Measurements from ENCODE around the gene PKIB.
"Not testable (repeated sequence)": the region's sequence is repeated elsewhere in the genome, so short reads cannot be mapped to it uniquely, and the experiment has no call there.

The PKIB gene

DNA sequence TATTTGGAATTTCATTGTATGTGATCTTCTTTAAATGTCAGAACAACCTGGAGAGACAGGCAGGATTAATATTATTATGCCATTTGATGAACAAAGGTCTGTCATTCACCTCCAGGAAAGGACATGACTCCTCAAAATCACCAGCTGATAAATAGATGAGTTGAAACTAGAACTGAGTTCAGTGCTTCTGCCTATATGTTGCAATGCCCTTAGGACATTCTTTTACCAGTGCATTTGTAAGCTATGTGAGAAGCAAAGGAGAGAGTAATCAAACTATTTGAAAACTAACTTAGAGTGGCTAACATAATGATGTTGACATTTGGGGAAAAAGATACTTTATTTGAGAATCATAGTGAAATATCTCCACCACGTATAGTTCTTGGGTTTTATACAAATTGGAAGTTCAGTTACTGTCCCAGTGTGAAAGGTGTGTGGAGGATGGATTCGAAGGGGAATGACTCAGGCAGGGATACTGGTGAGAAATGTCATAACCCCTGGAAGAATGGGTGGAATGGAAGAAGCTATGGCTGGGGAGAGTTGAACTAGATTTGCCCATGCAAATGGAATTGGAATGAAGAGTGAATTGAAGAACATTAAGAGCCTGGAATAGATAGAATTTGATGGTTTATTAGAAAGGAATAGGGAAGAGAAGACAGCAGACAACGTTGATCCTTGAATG, 21.5 kb downstream of the PKIB start:
- peaks cover 16% of the 10 kb centered on the region for H3K36me3 Mint-ChIP-seq (ENCODE audit: low read depth)
- H3K27ac Mint-ChIP-seq, result peak overlapping the region; percentile 23
- no peaks in the 10 kb centered on the region for H3K27me3 Mint-ChIP-seq (ENCODE audit: low read depth, poor library complexity)
- no peaks in the 10 kb centered on the region for H3K4me1 Mint-ChIP-seq
- H3K9me3 Mint-ChIP-seq, result no peaks in the 10 kb centered on the region
- TF ChIP-seq, protein P1, sequence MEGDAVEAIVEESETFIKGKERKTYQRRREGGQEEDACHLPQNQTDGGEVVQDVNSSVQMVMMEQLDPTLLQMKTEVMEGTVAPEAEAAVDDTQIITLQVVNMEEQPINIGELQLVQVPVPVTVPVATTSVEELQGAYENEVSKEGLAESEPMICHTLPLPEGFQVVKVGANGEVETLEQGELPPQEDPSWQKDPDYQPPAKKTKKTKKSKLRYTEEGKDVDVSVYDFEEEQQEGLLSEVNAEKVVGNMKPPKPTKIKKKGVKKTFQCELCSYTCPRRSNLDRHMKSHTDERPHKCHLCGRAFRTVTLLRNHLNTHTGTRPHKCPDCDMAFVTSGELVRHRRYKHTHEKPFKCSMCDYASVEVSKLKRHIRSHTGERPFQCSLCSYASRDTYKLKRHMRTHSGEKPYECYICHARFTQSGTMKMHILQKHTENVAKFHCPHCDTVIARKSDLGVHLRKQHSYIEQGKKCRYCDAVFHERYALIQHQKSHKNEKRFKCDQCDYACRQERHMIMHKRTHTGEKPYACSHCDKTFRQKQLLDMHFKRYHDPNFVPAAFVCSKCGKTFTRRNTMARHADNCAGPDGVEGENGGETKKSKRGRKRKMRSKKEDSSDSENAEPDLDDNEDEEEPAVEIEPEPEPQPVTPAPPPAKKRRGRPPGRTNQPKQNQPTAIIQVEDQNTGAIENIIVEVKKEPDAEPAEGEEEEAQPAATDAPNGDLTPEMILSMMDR (IDR thresholded peaks at IDR 0.05), result no peak
- no peak overlapping the region for H3K4me3 Mint-ChIP-seq
- no peak for DNase-seq

DNA sequence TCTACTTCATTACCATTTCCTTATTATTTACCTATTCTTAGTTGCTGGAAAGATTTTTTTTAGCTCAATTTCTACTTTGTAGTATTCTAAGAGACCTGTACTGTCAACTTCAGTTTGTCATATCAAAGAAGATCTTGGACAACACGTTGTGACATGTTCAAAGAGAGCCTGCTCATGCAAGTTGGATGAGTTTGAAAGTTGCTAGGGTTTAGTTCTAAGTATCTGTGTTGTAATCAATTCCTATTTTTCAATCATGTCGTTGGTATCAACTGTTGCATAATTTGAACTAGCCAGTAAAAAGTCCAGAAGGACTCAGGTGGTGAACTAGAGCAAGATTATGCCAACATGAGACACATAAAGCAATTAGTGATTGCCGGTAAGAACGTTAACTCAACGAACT, 30.2 kb downstream of the PKIB start:
- Mint-ChIP-seq H3K4me3 (no peak overlapping the region), H3K27ac (no peak overlapping the region), H3K4me1 (no peaks in the 10 kb centered on the region), H3K9me3 (no peaks in the 10 kb centered on the region), H3K36me3 (ENCODE audit: low read depth) (peaks cover 5% of the 10 kb centered on the region), H3K27me3 (ENCODE audit: low read depth, poor library complexity) (peaks cover 1% of the 10 kb centered on the region)
- no peak for DNase-seq
- TF ChIP-seq, protein P1 (IDR thresholded peaks at IDR 0.05), result no peak

DNA sequence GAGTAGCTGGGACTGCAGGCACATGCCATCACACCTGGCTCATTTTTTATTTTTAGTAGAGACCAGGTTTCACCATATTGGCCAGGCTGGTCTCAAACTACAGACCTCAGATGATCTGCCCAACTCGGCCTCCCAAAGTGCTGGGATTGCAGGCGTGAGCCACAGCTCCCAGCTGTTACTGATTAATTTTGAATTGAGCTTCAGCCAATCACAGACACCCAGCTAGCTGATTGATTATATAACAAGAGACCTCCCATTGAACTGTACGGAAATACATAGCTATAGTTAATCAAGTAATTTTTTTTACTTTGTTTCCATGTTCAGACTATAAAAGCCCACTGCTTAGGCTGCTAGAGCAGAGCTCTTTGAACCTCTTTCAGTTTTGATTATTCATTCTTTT, 31.6 kb downstream of the PKIB start:
- no peak for DNase-seq
- Mint-ChIP-seq H3K27me3 (ENCODE audit: low read depth, poor library complexity) (peaks cover 4% of the 10 kb centered on the region), H3K9me3 (no peaks in the 10 kb centered on the region), H3K4me1 (no peaks in the 10 kb centered on the region), H3K36me3 (ENCODE audit: low read depth) (no peaks in the 10 kb centered on the region), H3K4me3 (no peak overlapping the region), H3K27ac (no peak overlapping the region)
- TF ChIP-seq, protein P1 (IDR thresholded peaks at IDR 0.05), result no peak

DNA sequence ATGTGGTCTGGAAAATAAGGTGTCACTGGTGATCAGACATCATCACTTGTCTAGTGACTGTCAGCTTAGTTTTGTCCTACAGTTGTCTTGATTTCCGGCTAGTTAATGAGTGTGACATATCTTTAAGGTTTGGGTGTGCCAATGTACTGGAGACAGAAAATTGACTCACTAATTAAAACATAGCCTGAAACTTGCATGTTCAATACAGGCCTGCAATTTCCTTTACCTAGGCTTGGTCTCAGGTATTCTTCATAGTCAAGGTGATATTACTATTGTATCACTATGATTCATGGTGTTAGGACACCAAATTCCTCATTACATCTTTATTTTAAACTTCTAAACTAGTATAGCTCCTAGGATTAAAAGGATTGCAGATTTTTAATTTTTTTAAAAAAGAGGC, 32.4 kb downstream of the PKIB start:
- H3K27me3 Mint-ChIP-seq (ENCODE audit: low read depth, poor library complexity); H3K36me3 Mint-ChIP-seq (ENCODE audit: low read depth); H3K4me1 Mint-ChIP-seq; H3K4me3 Mint-ChIP-seq; H3K27ac Mint-ChIP-seq; DNase-seq; H3K9me3 Mint-ChIP-seq: not testable (repeated sequence)

DNA sequence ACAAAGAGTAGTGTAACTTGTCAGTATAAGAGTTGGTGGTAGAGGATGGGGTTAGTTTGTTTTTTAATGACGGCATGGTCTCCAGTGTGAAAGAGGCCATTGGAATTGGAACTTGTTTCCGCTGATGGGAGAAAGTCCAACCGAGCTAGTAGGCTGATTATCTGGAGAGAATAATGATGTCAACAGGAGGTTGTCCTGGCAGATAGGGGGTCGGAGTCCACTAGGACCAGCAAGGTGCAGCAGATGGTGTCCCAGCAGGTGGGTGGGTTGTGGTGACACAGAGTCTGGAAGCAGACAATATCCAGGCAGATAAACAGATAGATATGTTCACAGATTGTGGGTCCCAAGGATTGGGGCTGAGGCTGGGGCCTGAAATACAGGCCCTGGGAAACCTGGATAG, 35.1 kb downstream of the PKIB start:
- Mint-ChIP-seq H3K27ac (no peak overlapping the region), H3K4me1 (no peaks in the 10 kb centered on the region), H3K27me3 (ENCODE audit: low read depth, poor library complexity) (peaks cover 4% of the 10 kb centered on the region), H3K4me3 (no peak overlapping the region), H3K9me3 (no peaks in the 10 kb centered on the region), H3K36me3 (ENCODE audit: low read depth) (no peaks in the 10 kb centered on the region)
- DNase-seq, result no peak
- TF ChIP-seq, protein P1 (IDR thresholded peaks at IDR 0.05), result no peak

DNA sequence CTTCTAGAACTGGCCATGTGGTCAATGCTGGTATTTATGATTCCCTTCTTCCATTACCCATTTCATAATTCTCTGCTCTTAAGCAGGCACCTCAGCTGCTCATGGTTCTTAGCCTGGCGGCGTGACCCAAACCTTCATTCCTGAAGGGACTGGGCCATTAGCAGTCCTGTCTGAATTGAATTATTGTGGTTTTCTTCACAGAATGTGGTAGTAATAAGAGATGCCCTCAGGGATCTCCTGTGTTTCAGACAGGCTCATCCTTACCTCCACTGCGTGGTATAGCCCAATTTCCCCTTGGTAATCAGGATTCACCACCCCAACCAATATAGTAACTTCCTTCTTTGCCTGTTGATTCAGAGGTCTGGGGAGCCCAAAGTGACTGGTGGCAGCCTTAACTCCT, 37.6 kb downstream of the PKIB start:
- Mint-ChIP-seq H3K27ac (no peak overlapping the region), H3K27me3 (ENCODE audit: low read depth, poor library complexity) (peaks cover 4% of the 10 kb centered on the region), H3K4me3 (no peak overlapping the region), H3K4me1 (no peaks in the 10 kb centered on the region), H3K36me3 (ENCODE audit: low read depth) (no peaks in the 10 kb centered on the region), H3K9me3 (no peaks in the 10 kb centered on the region)
- TF ChIP-seq, protein P1 (IDR thresholded peaks at IDR 0.05), result no peak
- no peak for DNase-seq

All from nephron progenitor cell (in vitro differentiated cells).